K562 (cell line): ENCODE data around the gene ELP5. TPM values are rescaled to one million over a fixed set of nuclear protein-coding genes. Genes with fewer than 3 reads are reported as not detected.

Experiments used
- ATAC-seq: fragments of 200-7000 bp; cut with Tn5 transposase; 3 replicates; pipeline ENCODE4 v1.9.1; 2020; ENCODE audit warnings: moderate library complexity
- BruUV-seq: library from RNA; stranded (reverse); fragments of 400-500 nt; replicated peaks from 2 replicates; lab custom pipeline; 2021; lab: Mats Ljungman, UMichigan
- CTCF ChIA-PET: fragments of 300-600 bp; formaldehyde crosslinking; extraction: SDS; loops from one replicate; lab custom pipeline; 2021; ENCODE audit warnings: low intra/inter-chr PET ratio; lab: Yijun Ruan, JAX
- POLR2A ChIA-PET: fragments of 300-600, 350-650 bp; sonication (Branson Sonifier 250); formaldehyde crosslinking; extraction: SDS; loops from one replicate; lab custom pipeline; 2021; ENCODE audit warnings: antibody characterized with exemption, inconsistent platforms; lab: Yijun Ruan, JAX
- DNase-seq, 4 experiments: peaks; one replicate each; pipeline versions ENCODE4 v3.0.0 to v3.0.0-alpha.2; 2011 to 2018; ENCODE audit warnings: low spot score in 3 of 4, mixed read lengths in 3 of 4; ENCODE audit errors: extremely low read depth in 1 of 4
- FAIRE-seq: peaks from 2 replicates; lab custom pipeline; 2011; peaks lifted over from hg19 to GRCh38; lab: Jason Lieb, UNC
- H2AFZ ChIP-seq: 2 replicates; pipeline ENCODE4 v1.6.0; 2011; ENCODE audit warnings: low read depth, low read length, control low read depth, inconsistent platforms
- H3K27ac ChIP-seq: fragments of 200-600 bp; 3 replicates; pipeline ENCODE4 v1.8.0; 2011; ENCODE audit warnings: low read depth, mild to moderate bottlenecking, control low read depth, inconsistent platforms, low read length, moderate library complexity, mixed read lengths; ENCODE audit errors: extremely low read depth
- H3K27me3 ChIP-seq, 2 experiments: fragments of 300-600 bp in 1 of 2; 2 replicates in 1 of 2; 3 replicates in 1 of 2; pipeline versions ENCODE4 v1.6.0 to v1.8.0; 2011; ENCODE audit warnings: inconsistent platforms in 2 of 2, low read length in 2 of 2, mild to moderate bottlenecking in 1 of 2, mixed read lengths in 1 of 2, moderate library complexity in 1 of 2; ENCODE audit not compliant: control insufficient read depth in 2 of 2, insufficient read depth in 2 of 2
- H3K36me3 ChIP-seq: fragments of 300-600 bp; 3 replicates; pipeline ENCODE4 v1.8.0; 2011; ENCODE audit warnings: mild to moderate bottlenecking, low read length, inconsistent platforms; ENCODE audit not compliant: control insufficient read depth, insufficient read depth
- H3K4me1 ChIP-seq, 2 experiments: fragments of 200-600 bp in 1 of 2; replicated peaks in 1 of 2; 2 replicates in 1 of 2; 3 replicates in 1 of 2; pipeline versions ENCODE4 v1.5.1 to v1.8.0; 2011; ENCODE audit warnings: inconsistent platforms in 2 of 2, low read length in 2 of 2, mild to moderate bottlenecking in 1 of 2, mixed read lengths in 1 of 2, moderate library complexity in 1 of 2; ENCODE audit not compliant: control insufficient read depth in 2 of 2, insufficient read depth in 2 of 2
- H3K4me2 ChIP-seq: 2 replicates; pipeline ENCODE4 v1.6.1; 2011; ENCODE audit warnings: low read length, control low read depth, inconsistent platforms, mixed read lengths; ENCODE audit not compliant: insufficient read depth
- H3K4me3 ChIP-seq: fragments of 200-600 bp; sonication (generic), shearing (Covaris generic); 2 replicates; pipeline ENCODE4 v1.5.1; 2016; ENCODE audit warnings: control low read depth, inconsistent platforms
- H3K79me2 ChIP-seq: fragments of 200-600 bp; 3 replicates; pipeline ENCODE4 v1.8.0; 2011; ENCODE audit warnings: low read length, inconsistent platforms; ENCODE audit not compliant: control insufficient read depth, insufficient read depth
- H3K9ac ChIP-seq, 2 experiments: 2 replicates each; pipeline versions ENCODE4 v1.6.0 to v1.6.1; 2011; ENCODE audit warnings: low read depth in 2 of 2, low read length in 2 of 2, control low read depth in 1 of 2, inconsistent platforms in 1 of 2, mild to moderate bottlenecking in 1 of 2, mixed read lengths in 1 of 2; ENCODE audit not compliant: insufficient read depth in 1 of 2
- H3K9me1 ChIP-seq: one replicate; pipeline ENCODE4 v1.6.0; 2011; ENCODE audit warnings: inconsistent platforms, mild to moderate bottlenecking, low read length, moderate library complexity; ENCODE audit not compliant: control insufficient read depth, insufficient read depth
- H3K9me3 ChIP-seq: replicated peaks from 2 replicates; pipeline ENCODE4 v1.5.1; 2011; ENCODE audit warnings: low read depth, low read length, inconsistent platforms; ENCODE audit not compliant: control insufficient read depth, insufficient read depth
- H4K20me1 ChIP-seq: replicated peaks from 2 replicates; pipeline ENCODE4 v1.6.1; 2011; ENCODE audit warnings: low read length, inconsistent platforms, mixed read lengths; ENCODE audit not compliant: control insufficient read depth, insufficient read depth
- ADNP ChIP-seq: fragments of 200-800 bp; sonication (Bioruptor generic); IDR thresholded peaks from 2 replicates; pipeline ENCODE4 v1.6.1; 2016; ENCODE audit warnings: missing genetic modification characterization, missing compliant biosample characterization
- HES1 ChIP-seq: fragments of 450-650 bp; IDR thresholded peaks from 2 replicates; pipeline ENCODE4 v1.6.1; 2016; ENCODE audit warnings: low read depth, mild to moderate bottlenecking, moderate library complexity
- HMG20B ChIP-seq: fragments of 250-450 bp; sonication (Bioruptor Pico); IDR thresholded peaks from 2 replicates; pipeline ENCODE4 v1.5.0; 2021; ENCODE audit warnings: mild to moderate bottlenecking
- KAT8 ChIP-seq: fragments of 450-650 bp; IDR thresholded peaks from 2 replicates; pipeline ENCODE4 v1.6.1; 2016; ENCODE audit warnings: low read depth, mild to moderate bottlenecking
- RBM39 ChIP-seq: fragments of 200-400 bp; formaldehyde crosslinking; optimal IDR thresholded peaks from 2 replicates; pipeline ENCODE3; 2018; ENCODE audit warnings: low read depth, low read length
- ZNF655 ChIP-seq: fragments of 250-450 bp; sonication (Bioruptor Pico); IDR thresholded peaks from 2 replicates; pipeline ENCODE4 v1.5.0; 2021
- WGBS: fragments of 100-300 bp; shearing (Covaris generic); methylation state at CpG from one replicate; pipeline ENCODE4 v1.1.6; 2016; ENCODE audit warnings: low coverage, mixed read lengths; ENCODE audit not compliant: insufficient coverage; ENCODE audit errors: missing lambda C conversion rate; 5-methylcytosine and 5-hydroxymethylcytosine counted together
- in situ Hi-C: fragments of 300-500 bp; cut with MboI; formaldehyde crosslinking; loops from 4 replicates; pipeline ENCODE4 v1.15.0; 2018; ENCODE audit warnings: inconsistent platforms, mixed read lengths
- intact Hi-C: fragments of 100-400 bp; cut with micrococcal nuclease; formaldehyde crosslinking; loops from 2 replicates; pipeline ENCODE4 v1.14.2; 2022
- polyA plus RNA-seq, 8 experiments: library from polyadenylated mRNA; depleted of rRNA in 4 of 8; stranded (reverse) in 5 of 8; unstranded in 3 of 8; fragments of >200 nt; fragmentation: Nextera tagmentation in 2 of 8; fragmentation: Illumina TruSeq in 1 of 8; extraction: Ambion mirVana in 2 of 8; extraction: Trizol in 1 of 8; gene quantifications; 2 replicates each; pipeline versions ENCODE4 v1.2.1 to v1.2.3, GENCODE V29; 2011 to 2014; ENCODE audit warnings: inconsistent platforms in 1 of 8, missing spikeins in 1 of 8
- total RNA-seq, 7 experiments: library from RNA; depleted of rRNA in 6 of 7; stranded (reverse); fragments of >200 nt in 6 of 7; fragmentation: Illumina TruSeq in 2 of 7; extraction: Trizol in 2 of 7; gene quantifications; 2 replicates each; pipeline versions ENCODE4 v1.2.1 to v1.2.3, GENCODE V29; 2011 to 2021; ENCODE audit warnings: low replicate concordance in 1 of 7

The ELP5 gene
- total and polyA plus RNA-seq, 9 of the 15 experiments (the other 6 are each of a cell fraction or from before 2014, with no cell fraction given) = 25.7 to 77.9 (median 52.9) TPM

- no peak for TF ChIP-seq ZNF655 (CRISPR knock-in tag)
- no peak for TF ChIP-seq HMG20B (CRISPR knock-in tag)
- TF ChIP-seq, all 486 proteins: peak for 85
Observed at GRCh38 chr17:7280519-7281073, 28.6 kb downstream of the ELP5 start (continued).

GRCh38 chr17:7281074-7281952 is 29.3 kb downstream of the ELP5 start, which contains the start of gene SLC2A4:
SLC2A4 (plus strand) TSS chr17:7281718; CDS start chr17:7281935, 217 bp downstream.
- peak; percentile 94 for FAIRE-seq
- peak within 1 kb of the TSS; percentile 74 for H3K27ac ChIP-seq
- no peak for TF ChIP-seq ADNP
- no peak for TF ChIP-seq KAT8
- no peak for TF ChIP-seq RBM39
- TF ChIP-seq HES1 = 0 out of 2 replicates have a peak, but pooled peaks have one; percentile 8

More at GRCh38 chr17:7281074-7281952, 29.3 kb downstream of the ELP5 start, which contains the start of gene SLC2A4:
- Histone ChIP-seq H3K36me3 (0 out of 3 replicates have a peak, but pooled peaks cover 3% of the 10 kb centered on the region), H3K4me2 (peak within 1 kb of the TSS; percentile 84), H3K9ac (peak within 1 kb of the TSS; percentile 65 to 97), H3K9me3 (no peaks in the 10 kb centered on the region), H3K79me2 (no peaks in the 10 kb centered on the region; the same call in 2 of the 3 replicates), H3K4me1 (peaks cover 15 to 44% of the 10 kb centered on the region in 2 experiments; a peak in 4 of 5 replicates), H3K4me3 (peak within 1 kb of the TSS; percentile 65), H3K27me3 (no peaks in the 10 kb centered on the region), H4K20me1 (no peaks in the 10 kb centered on the region; the same call in 1 of the 2 replicates), H3K9me1 (no peaks in the 10 kb centered on the region), H2AFZ (peak within 1 kb of the TSS; percentile 91)
- WGBS = 0% methylated on average over 37 of the region's 71 CpGs
- in situ Hi-C loops (loop anchor here (5.0 kb wide), 1 partner anchor 61 kb away; no protein-coding TSS in a partner anchor), intact Hi-C loops (loop anchor here (2.0 to 5.0 kb wide), 2 partner anchors 44 to 63 kb away; partner anchors contain the start of gene PHF23)
- no TSS peak for BruUV-seq
- DNase-seq (peak; percentile 96 to 98 (median 97)), ATAC-seq (peak; percentile 90)
- CTCF ChIA-PET = interaction anchor here (2.1 to 2.3 kb wide), 2 partner anchors 15 to 64 kb away, joined by 19 to 32 read pairs; no protein-coding TSS in a partner anchor
- POLR2A ChIA-PET = interaction anchor here (0.6 to 1.8 kb wide), 6 partner anchors 13 to 875 kb away, joined by 3 to 6 read pairs (median 4); no protein-coding TSS in a partner anchor
